ENCODE results near the gene GNGT2.

The GNGT2 gene

DNA sequence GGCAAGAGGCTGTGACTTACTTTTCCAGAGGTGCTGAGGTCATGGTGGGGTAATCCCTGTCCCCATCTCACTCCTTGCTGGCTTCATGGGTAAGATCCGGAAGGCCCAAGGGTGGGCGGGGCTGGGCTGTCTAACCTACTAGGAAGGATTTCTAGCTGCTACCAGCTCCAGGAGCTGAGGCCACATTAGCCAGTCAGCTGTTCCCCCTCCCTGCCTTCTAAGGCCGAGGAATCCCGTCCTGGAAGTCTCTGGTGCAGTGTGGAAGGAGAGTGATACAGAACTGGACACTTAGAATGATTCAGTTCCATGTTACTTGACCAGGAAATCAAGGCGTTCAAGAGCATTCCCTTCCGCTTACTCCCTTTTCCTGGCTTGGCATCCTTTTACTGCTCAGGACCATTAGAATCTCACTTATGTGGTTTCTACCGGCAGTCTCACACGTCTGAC is 8.9 kb downstream of the GNGT2 start:
- DNase-seq (ENCODE audit: extremely low spot score) = no peak
- CTCF ChIA-PET = interaction anchor here (0.5 to 2.5 kb wide), 5 partner anchors 8 to 26 kb away, joined by 3 to 7 read pairs (median 4); partner anchors contain the start of genes ABI3 and GNGT2
- TF ChIP-seq, protein P1, sequence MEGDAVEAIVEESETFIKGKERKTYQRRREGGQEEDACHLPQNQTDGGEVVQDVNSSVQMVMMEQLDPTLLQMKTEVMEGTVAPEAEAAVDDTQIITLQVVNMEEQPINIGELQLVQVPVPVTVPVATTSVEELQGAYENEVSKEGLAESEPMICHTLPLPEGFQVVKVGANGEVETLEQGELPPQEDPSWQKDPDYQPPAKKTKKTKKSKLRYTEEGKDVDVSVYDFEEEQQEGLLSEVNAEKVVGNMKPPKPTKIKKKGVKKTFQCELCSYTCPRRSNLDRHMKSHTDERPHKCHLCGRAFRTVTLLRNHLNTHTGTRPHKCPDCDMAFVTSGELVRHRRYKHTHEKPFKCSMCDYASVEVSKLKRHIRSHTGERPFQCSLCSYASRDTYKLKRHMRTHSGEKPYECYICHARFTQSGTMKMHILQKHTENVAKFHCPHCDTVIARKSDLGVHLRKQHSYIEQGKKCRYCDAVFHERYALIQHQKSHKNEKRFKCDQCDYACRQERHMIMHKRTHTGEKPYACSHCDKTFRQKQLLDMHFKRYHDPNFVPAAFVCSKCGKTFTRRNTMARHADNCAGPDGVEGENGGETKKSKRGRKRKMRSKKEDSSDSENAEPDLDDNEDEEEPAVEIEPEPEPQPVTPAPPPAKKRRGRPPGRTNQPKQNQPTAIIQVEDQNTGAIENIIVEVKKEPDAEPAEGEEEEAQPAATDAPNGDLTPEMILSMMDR (IDR thresholded peaks at IDR 0.05; ENCODE audit: control extremely low read depth, extremely low read depth, low read depth, missing control alignments) = no peak
- POLR2A ChIA-PET = no interaction called here

DNA sequence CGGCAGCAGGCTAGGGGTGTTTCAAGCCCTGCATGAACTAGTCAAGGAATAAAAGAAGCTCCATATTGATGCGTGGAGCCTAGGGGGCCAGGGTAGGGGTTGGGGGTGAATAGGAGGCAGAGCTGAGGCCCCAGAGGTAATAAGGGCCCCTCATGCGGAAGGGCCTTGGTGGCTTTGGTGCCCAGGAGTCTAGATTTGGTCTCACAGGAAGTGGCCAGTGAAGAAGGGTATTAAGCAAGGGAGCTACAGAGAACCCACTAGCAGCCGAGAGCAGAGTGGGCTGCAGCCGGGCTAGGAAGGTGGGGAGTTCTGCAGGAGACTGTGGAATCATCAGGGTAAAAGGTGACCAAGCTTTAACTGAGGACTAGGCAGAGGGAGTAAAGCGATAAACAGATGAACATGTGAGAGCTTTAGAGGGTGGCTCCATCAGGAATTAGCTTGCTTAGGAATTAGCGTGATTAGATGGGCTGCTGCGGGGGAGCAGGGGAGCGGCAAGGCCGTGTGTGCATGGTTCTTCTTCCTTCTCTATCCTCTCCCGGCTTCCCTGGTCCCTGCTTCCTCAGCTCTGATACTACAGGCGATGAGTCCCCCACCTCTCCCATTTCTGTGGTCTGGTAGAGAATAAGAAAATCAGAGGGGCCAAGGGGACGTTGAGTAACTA is 9.8 kb downstream of the GNGT2 start:
- TF ChIP-seq, protein P1 (IDR thresholded peaks at IDR 0.05; ENCODE audit: control extremely low read depth, extremely low read depth, low read depth, missing control alignments) = no peak
- CTCF ChIA-PET = interaction anchor here (0.8 to 2.5 kb wide), 10 partner anchors 8 to 91 kb away, joined by 3 to 9 read pairs (median 4); partner anchors contain the start of genes ABI3 and GNGT2
- no peak for DNase-seq (ENCODE audit: extremely low spot score)
- POLR2A ChIA-PET = interaction anchor here (0.6 kb wide), 1 partner anchor 258 kb away, joined by 8 read pairs; no protein-coding TSS in a partner anchor

DNA sequence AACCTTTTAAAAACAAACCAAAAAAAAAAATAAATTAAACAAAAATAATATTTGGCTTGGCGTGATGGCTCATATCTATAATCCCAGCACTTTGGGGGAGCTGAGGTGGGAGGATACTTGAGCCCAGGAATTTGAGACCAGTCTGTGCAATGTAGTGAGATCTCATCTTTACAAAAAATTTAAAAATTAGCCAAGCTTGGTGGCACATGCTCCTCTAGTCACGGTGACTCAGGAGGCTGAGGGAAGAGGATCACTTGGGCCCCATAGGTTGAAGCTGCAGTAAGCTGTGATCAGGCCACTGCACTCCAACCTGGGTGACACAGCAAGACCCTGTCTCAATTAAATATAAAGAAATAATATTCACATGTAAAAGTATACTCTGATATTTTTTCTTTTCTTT is 12.2 kb downstream of the GNGT2 start:
- no peak for DNase-seq (ENCODE audit: extremely low spot score)
- TF ChIP-seq, protein P1 (IDR thresholded peaks at IDR 0.05; ENCODE audit: control extremely low read depth, extremely low read depth, low read depth, missing control alignments) = no peak
- CTCF ChIA-PET = interaction anchor here (0.7 to 2.3 kb wide), 8 partner anchors 9 to 30 kb away, joined by 3 to 9 read pairs (median 4); no protein-coding TSS in a partner anchor
- POLR2A ChIA-PET = interaction anchor here (0.7 kb wide), 1 partner anchor 22 kb away, joined by 3 read pairs; no protein-coding TSS in a partner anchor

DNA sequence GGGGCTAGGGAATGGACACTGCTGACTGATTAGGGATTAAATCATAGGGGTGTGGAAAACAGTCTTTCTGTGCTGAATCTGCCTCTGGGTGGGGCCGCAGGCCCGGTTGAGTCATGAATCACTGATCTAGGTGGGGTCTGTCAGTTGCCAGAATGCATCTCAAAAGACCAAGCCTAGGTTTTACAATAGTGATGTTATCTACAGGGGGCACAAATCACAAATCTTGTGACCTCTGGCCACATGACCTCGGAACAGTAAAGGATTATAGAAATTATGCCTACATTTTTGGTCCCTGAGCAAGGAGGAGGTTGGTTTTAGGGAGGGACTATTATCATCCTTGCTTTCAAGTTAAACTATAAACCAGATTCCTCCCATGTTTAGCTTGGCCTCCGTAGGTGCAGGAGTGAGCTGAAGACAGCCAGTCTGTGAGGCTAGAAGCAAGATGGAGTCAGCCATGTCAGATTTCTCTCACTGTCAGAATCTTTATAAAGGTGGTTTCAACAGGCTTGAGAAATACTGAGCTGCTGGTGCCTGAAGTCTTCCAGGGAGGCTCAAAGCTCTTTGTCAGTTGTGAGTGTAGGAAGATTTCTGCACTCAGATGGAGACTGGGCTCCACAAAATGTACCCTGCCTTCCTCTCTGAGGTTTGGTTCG is 12.9 kb downstream of the GNGT2 start:
- DNase-seq (ENCODE audit: extremely low spot score) = no peak
- TF ChIP-seq, protein P1 (IDR thresholded peaks at IDR 0.05; ENCODE audit: control extremely low read depth, extremely low read depth, low read depth, missing control alignments) = no peak
- ChIA-PET POLR2A (no interaction called here), CTCF (interaction anchor here (0.7 to 1.6 kb wide), 7 partner anchors 10 to 31 kb away, joined by 3 to 5 read pairs (median 4); no protein-coding TSS in a partner anchor)

DNA sequence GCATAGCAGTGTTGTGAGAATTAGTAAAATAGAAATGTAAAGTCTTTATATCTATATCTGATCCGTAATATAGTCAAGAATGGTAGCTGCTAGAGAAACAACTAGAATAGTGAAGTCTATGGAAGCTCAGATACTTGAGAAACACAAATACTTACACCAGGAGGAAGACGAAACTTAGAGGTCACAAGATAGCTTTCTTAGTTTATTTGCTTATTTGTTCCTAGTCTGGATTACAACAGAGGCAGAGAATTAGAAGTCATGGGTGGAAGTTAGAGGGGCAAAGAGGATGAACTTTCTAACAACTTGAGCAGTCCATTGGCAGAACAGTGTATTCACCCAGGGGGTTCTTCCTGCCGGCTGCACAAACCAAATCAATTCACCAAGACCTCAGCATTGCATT is 13.9 kb downstream of the GNGT2 start:
- POLR2A ChIA-PET = no interaction called here
- DNase-seq (ENCODE audit: extremely low spot score) = no peak
- TF ChIP-seq, protein P1 (IDR thresholded peaks at IDR 0.05; ENCODE audit: control extremely low read depth, extremely low read depth, low read depth, missing control alignments) = no peak
- CTCF ChIA-PET = no interaction called here

DNA sequence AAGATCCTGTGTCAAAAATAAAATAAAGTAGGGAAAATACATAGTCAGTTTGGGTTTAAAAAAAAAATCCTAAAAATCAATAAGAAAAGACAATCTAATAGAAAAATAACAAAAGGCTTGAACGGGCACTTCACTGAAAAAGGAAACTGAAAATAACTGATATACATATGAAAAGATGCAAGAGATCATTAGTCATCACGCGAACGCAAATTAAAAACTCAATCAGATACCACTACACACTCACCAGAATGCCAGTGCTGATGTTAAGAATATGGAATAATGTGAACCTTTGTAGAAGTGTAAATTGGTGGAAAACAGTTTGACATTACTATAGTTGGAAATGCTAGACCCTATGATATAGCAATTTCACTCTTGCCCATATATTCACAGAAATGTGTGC is 14.6 kb downstream of the GNGT2 start:
- no peak for DNase-seq (ENCODE audit: extremely low spot score)
- CTCF ChIA-PET = interaction anchor here (1.0 to 2.4 kb wide), 2 partner anchors 9 to 27 kb away, joined by 3 to 12 read pairs; no protein-coding TSS in a partner anchor
- POLR2A ChIA-PET = interaction anchor here (2.7 kb wide), 1 partner anchor 14 kb away, joined by 24 read pairs; the partner anchor contains the start of genes ABI3 and GNGT2
- TF ChIP-seq, protein P1 (IDR thresholded peaks at IDR 0.05; ENCODE audit: control extremely low read depth, extremely low read depth, low read depth, missing control alignments) = no peak
